Activated naive CD4-positive, alpha-beta T cell treated with anti-CD3 and anti-CD28 coated beads for 36 hours (primary cell): Measurements from ENCODE around the gene FRS3. TPM values are rescaled to one million over a fixed set of nuclear protein-coding genes. Genes with fewer than 3 reads are reported as not detected.

Source experiments
- CTCF ChIA-PET: fragments of 350-600 bp; sonication (Branson Sonifier 250); formaldehyde crosslinking; loops from one replicate; lab custom pipeline; 2021; ENCODE audit warnings: antibody characterized with exemption; lab: Charles Lee
- DNase-seq: peaks from one replicate; pipeline ENCODE4 v3.0.0-alpha.2; 2020
- H3K27ac Mint-ChIP-seq: one replicate; pipeline ENCODE4 v1.8.0; 2021; ENCODE audit warnings: mild to moderate bottlenecking, mixed read lengths
- H3K27me3 Mint-ChIP-seq: one replicate; pipeline ENCODE4 v1.8.0; 2021; ENCODE audit warnings: low read depth, mixed read lengths
- H3K36me3 Mint-ChIP-seq: one replicate; pipeline ENCODE4 v1.8.0; 2021; ENCODE audit warnings: low read depth, mixed read lengths
- H3K4me1 Mint-ChIP-seq: one replicate; pipeline ENCODE4 v1.8.0; 2021; ENCODE audit warnings: low read depth, mixed read lengths
- H3K4me3 Mint-ChIP-seq: one replicate; pipeline ENCODE4 v1.8.0; 2021; ENCODE audit warnings: mild to moderate bottlenecking, moderate library complexity, mixed read lengths
- H3K9me3 Mint-ChIP-seq: one replicate; pipeline ENCODE4 v1.8.0; 2021; ENCODE audit warnings: mixed read lengths
- intact Hi-C: fragments of 100-400 bp; cut with micrococcal nuclease; formaldehyde crosslinking; loops from one replicate; pipeline ENCODE4 v1.15.1; 2023
- total RNA-seq, 2 experiments: library from RNA; stranded (reverse); gene quantifications; one replicate each; pipeline ENCODE4 v1.2.3, GENCODE V29; 2021

The FRS3 gene
- total RNA-seq, 2 experiments from 2014 or later: 4.0 to 4.2 TPM

DNA sequence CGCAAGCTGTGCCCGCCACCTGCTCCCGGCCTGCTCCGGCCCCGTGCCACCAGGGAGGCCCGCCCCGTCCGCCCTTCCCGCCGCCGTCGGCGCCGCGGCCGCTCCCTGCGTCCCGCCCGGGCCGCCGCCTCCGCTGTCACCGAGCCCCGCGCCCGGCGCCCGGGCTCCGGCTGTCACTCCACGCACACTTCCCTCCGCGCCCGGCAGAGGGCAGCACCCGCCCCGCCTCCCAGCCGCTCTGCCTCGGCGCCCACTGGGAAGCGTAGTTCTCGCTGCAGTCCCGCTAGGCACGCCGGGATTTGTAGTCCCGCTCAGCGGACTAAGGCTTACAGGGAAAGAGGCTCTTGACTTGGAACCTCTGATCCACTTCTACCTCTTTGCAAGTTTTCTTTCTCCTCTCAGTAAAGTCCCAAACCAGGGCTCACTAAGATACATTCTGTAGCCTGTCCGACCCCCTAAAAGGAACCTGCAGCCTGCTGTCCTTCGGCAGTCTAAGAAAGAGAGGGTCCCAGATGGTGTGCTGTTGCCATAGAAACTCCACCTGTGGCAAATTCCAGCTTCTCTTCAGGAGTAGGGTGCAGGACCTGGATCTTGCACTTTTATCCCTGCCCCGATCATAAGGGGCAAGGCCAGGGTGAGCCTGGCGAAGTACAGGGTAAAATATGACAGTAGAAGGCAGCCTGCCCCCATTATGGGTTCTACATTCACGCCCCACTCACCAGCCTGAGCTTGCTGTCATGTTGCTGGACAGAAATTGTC, 44.1 kb downstream of the FRS3 start, which contains the start of gene TFEB:
TSS of gene TFEB (minus strand) at position 182 of the 759 bp plus-strand sequence. CDS start 44,395 bp downstream, outside the sequence.
- CTCF ChIA-PET: interaction anchor here (0.7 to 2.2 kb wide), 6 partner anchors 15 to 416 kb away, joined by 3 to 7 read pairs (median 3); partner anchors contain the start of gene TOMM6
- H3K4me1 Mint-ChIP-seq: peaks cover 21% of the 10 kb centered on the region
- no peak within 1 kb of the TSS for H3K27ac Mint-ChIP-seq
- H3K36me3 Mint-ChIP-seq: no peaks in the 10 kb centered on the region
- intact Hi-C loops: loop anchor here (1.0 to 5.0 kb wide), 7 partner anchors 29 to 827 kb away; partner anchors contain the start of genes PRICKLE4, TAF8, TOMM6 and UBR2
- H3K9me3 Mint-ChIP-seq: no peaks in the 10 kb centered on the region
- DNase-seq: peak; percentile 96
- no peaks in the 10 kb centered on the region for H3K27me3 Mint-ChIP-seq
- peak within 1 kb of the TSS; percentile 72 for H3K4me3 Mint-ChIP-seq

DNA sequence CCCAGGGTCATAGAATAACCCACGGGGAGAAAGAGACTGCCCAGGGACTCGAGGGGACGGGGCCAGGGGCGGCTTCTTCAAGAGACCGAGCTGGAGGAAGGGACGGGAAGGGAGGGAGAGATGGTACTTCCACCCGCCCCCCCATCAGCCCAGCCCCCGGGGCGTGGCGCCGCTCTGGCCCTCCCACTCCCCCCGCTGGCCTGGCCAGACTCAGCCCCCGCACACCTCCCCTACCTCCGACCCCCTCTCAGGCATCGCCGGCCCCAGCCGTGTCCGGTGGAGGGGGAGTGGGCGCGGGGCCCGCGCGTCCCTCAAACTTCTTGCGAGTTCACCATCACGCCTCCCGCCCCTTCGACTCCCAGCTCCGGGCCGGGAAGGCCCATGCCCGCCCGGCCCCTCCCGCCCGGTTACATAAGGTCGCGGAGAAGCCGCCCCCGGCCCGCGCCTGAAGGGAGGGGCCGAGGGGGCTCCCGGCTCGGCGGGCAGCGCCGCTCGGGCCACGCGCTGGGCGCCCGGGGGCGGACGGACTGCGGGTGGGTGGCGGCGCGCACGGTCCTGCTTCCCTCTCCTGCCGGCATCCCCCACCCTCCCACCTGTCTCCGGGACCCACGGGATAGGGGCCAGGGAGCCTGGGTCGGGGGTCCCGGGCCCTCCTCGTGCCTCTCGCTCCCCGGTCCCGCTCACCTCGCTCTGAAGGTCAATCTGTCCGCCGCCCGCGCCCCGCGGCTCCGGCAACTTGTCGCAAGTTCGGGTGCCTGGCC, 44.9 kb downstream of the FRS3 start:
- Mint-ChIP-seq H3K4me3 (peak overlapping the region; percentile 72), H3K4me1 (peaks cover 24% of the 10 kb centered on the region), H3K27me3 (no peaks in the 10 kb centered on the region), H3K9me3 (no peaks in the 10 kb centered on the region), H3K27ac (no peak overlapping the region), H3K36me3 (no peaks in the 10 kb centered on the region)
- CTCF ChIA-PET: interaction anchor here (0.6 to 2.3 kb wide), 10 partner anchors 11 to 520 kb away, joined by 3 to 18 read pairs (median 3); partner anchors contain the start of gene TOMM6
- intact Hi-C loops: loop anchor here (1.0 to 5.0 kb wide), 7 partner anchors 29 to 827 kb away; partner anchors contain the start of genes PRICKLE4, TAF8, TOMM6 and UBR2
- peak; percentile 64 for DNase-seq

DNA sequence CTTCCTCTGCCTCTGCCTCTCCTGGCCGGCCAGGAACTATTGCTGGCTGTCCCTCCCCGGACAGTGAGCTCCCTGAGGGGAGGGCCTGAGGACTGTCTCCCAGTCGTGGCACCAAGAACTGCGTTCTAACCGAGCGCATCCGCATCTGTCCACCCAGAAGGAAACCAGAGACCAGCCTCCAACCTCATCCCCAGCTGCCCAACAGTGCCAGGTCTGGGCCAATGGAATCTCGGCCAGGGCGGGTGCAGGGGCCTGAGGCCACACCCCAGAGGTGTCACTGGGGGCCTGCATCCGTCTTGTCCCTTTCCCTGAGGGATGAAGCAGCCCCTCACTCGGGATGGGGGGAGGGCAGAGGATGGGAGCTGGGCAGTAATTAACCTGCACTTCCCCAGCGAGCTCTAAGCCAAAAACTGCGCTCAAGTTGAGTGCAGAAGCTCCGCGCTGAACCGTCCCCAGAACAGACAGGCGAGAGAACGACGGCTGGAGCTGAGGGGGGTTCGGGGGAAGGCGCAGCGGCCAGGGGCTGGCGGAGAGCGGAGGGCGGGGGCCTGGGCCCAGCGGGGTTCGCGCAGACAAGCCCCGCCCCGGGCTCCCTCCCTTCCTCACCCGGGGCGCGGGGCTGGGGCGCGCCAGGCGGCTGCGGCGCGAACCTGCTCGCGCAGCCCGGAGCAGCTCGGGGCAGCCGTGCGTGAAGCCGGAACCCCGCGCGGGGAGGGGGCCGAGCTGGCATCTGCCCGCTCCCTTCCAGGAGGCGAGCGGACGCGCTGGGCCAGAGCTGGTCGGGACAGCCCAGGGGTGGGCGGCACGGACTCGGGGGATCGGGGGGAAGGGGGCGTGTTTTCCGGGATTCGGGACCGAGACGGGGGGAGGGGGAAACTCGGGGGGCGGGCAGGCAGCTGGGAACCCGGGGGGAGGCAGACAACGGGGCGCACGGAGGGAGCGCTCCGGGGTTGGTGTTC, 45.7 kb downstream of the FRS3 start:
- Mint-ChIP-seq H3K4me1 (peaks cover 24% of the 10 kb centered on the region), H3K36me3 (no peaks in the 10 kb centered on the region), H3K27ac (peak overlapping the region; percentile 46), H3K9me3 (no peaks in the 10 kb centered on the region), H3K4me3 (peak overlapping the region; percentile 79), H3K27me3 (no peaks in the 10 kb centered on the region)
- peak; percentile 52 for DNase-seq
- intact Hi-C loops: loop anchor here (2.0 kb wide), 3 partner anchors 51 to 661 kb away; partner anchors contain the start of genes NFYA, OARD1 and TREML2
- CTCF ChIA-PET: interaction anchor here (0.5 to 2.3 kb wide), 12 partner anchors 10 to 519 kb away, joined by 3 to 18 read pairs (median 4); partner anchors contain the start of gene TOMM6

DNA sequence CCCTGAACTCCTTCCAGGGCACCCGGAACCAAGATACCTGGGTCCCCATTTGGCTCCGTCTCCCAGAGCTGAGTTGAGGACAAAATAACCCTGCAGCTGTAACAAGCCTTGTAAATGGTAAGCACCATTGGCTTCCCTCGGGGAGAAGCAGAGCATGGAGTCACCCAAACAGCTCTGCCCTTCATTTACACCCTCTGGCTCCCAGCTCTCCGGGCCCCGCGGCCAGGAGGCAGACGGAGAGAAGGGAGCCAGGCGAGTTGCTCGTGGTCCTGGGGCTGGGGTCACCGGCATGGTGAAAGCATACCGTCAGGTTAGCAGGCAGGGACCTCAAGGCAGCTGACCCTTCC, 46.4 kb downstream of the FRS3 start:
- CTCF ChIA-PET: interaction anchor here (0.5 to 2.3 kb wide), 8 partner anchors 16 to 174 kb away, joined by 3 to 18 read pairs (median 6); partner anchors contain the start of gene TOMM6
- H3K27me3 Mint-ChIP-seq: no peaks in the 10 kb centered on the region
- intact Hi-C loops: loop anchor here (2.0 kb wide), 2 partner anchors 533 to 661 kb away; partner anchors contain the start of genes NFYA, OARD1 and TREML2
- H3K27ac Mint-ChIP-seq: peak overlapping the region; percentile 61
- no peak for DNase-seq
- H3K4me3 Mint-ChIP-seq: peak overlapping the region; percentile 79
- H3K36me3 Mint-ChIP-seq: no peaks in the 10 kb centered on the region
- H3K9me3 Mint-ChIP-seq: no peaks in the 10 kb centered on the region
- peaks cover 26% of the 10 kb centered on the region for H3K4me1 Mint-ChIP-seq

DNA sequence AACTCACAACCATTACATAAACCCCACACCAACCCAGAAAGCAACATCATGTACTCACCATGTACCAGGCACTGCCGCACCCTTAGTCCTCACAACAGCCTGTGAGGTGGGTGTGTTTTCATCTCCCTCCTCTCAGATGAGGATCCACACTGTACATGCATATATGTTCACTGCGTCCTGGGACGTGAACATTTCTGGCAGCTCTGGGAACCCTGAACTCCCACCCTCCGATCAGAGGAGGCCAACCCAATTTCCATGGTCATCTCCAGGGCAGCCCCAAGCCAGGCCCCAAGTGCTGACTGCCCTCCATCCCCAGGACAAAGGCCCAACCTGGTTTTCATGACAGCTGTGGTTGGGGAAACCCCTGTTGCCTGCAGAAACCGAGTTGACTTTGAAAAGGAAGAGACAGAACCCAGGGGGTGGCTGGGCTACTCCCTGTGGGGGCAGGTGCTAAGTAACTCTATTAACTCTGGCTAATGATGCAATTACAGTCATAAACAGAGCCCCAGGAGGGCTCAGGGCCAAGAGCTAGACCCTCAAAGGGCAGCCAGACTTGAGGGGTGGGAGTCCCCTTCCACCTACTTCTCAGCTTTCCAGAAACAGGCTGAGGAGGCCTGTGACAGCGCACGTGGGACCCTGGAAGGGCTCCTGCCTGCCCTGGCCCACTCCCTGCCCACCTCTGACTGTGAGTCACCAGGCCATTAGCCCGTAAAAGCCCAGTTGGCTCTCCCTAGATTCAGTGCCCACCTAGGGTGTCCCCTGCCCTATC, 46.9 kb downstream of the FRS3 start:
- Mint-ChIP-seq H3K9me3 (no peaks in the 10 kb centered on the region), H3K4me3 (peak overlapping the region; percentile 79), H3K27me3 (no peaks in the 10 kb centered on the region), H3K4me1 (peaks cover 26% of the 10 kb centered on the region), H3K27ac (peak overlapping the region; percentile 61), H3K36me3 (no peaks in the 10 kb centered on the region)
- DNase-seq: peak; percentile 74
- CTCF ChIA-PET: interaction anchor here (0.5 to 2.3 kb wide), 7 partner anchors 15 to 173 kb away, joined by 3 to 18 read pairs (median 6); partner anchors contain the start of gene TOMM6
- intact Hi-C loops: loop anchor here (1.0 to 2.0 kb wide), 3 partner anchors 25 to 660 kb away; partner anchors contain the start of genes NFYA, OARD1 and TREML2

DNA sequence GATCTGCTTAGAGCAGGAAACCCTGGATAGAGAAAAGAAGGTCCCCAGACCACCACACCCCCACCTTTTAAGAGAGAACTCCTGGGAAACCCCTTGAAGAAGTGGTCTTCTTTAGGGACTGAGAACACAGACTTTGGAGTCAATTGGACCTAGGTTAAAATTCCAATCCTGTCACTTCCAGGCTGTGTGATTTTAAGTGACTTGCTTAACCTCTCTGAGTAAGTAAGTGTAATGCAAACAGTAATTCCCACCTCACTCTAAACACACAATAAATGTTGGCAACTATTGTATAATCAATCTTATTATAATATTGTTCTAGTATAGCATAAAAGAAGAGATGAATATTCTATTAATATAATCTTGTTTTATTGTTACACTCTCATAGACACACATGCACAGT, 47.6 kb downstream of the FRS3 start:
- H3K36me3 Mint-ChIP-seq: no peaks in the 10 kb centered on the region
- H3K4me1 Mint-ChIP-seq: peaks cover 27% of the 10 kb centered on the region
- no peak overlapping the region for H3K4me3 Mint-ChIP-seq
- no peak for DNase-seq
- no peaks in the 10 kb centered on the region for H3K9me3 Mint-ChIP-seq
- intact Hi-C loops: loop anchor here (1.0 to 2.0 kb wide), 3 partner anchors 25 to 659 kb away; partner anchors contain the start of genes NFYA, OARD1 and TREML2
- no peak overlapping the region for H3K27ac Mint-ChIP-seq
- H3K27me3 Mint-ChIP-seq: no peaks in the 10 kb centered on the region
- CTCF ChIA-PET: interaction anchor here (1.1 kb wide), 1 partner anchor 49 kb away, joined by 3 read pairs; no protein-coding TSS in a partner anchor

DNA sequence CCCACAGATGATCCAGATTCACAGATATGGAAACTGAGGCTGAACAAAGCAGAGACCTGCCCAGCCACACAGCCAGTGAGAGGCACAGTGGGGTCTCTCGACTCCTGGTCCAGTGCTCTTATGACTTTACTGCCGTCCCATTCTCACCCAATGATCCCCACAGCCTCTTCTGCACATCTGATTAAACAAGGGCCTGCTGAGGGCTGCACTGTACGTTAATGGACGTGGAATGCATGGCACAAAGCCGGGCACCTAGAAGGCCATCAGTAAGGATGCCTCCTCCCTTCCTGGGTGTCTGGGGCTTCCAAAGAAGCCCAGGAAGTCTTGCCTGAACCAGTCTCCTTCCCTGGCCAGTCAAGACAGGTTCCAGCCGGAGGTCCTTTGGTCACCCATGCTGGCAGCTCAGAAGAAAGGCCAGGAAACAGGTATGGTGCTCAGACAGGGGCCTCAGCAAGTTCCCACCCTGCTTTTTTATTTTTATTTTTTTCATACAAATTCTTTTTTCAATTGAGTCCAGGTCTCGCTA, 48.1 kb downstream of the FRS3 start:
- H3K27me3 Mint-ChIP-seq: no peaks in the 10 kb centered on the region
- CTCF ChIA-PET: interaction anchor here (1.1 kb wide), 1 partner anchor 49 kb away, joined by 3 read pairs; no protein-coding TSS in a partner anchor
- intact Hi-C loops: loop anchor here (1.0 to 2.0 kb wide), 3 partner anchors 24 to 659 kb away; partner anchors contain the start of genes NFYA, OARD1 and TREML2
- DNase-seq: no peak
- H3K9me3 Mint-ChIP-seq: no peaks in the 10 kb centered on the region
- H3K4me1 Mint-ChIP-seq: peaks cover 31% of the 10 kb centered on the region
- no peak overlapping the region for H3K27ac Mint-ChIP-seq
- no peaks in the 10 kb centered on the region for H3K36me3 Mint-ChIP-seq
- H3K4me3 Mint-ChIP-seq: no peak overlapping the region

DNA sequence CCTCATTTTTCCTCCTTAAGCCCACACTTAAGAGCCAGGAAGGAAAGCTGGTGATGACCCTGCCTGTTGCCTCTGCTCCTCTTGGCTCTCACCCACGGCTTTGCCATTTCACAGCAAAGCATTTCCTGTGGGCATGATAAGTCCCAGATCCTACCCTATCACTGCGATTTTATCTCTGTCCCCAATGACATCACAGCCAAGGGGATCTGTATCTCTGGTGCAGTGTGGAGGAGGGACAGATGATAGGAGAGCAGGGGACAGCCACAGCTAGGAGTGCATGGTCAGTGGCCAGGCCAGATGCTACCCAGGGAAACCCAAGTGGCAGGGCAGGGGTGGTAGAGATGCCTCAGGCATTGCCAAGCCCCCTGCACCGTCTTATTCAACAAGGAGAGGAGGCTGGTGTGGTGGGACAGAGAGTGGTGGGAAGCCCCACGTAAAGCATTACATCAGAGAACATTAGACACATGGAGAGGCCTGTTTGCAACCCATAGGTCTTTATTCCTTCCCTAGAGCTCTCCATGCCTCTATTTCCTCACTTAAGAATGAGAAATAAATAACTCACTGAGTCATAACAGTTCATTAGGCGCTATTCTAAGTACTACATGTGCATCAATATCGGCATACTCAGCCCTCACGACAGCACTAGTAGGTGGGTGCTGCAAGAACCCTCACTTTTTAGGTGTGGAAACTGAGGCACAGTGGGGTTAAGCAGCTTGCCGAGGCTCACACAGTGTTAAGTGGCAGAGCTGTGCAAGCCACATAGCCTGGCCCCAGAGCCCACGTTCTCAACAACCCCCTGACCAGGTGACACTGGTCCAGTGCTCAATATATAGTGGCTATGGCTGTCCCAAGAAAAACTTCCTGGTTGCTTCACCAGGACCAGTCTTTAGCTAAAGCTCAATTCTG, 48.9 kb downstream of the FRS3 start:
- Mint-ChIP-seq H3K4me3 (no peak overlapping the region), H3K4me1 (peaks cover 31% of the 10 kb centered on the region), H3K27me3 (no peaks in the 10 kb centered on the region), H3K9me3 (no peaks in the 10 kb centered on the region), H3K27ac (no peak overlapping the region), H3K36me3 (no peaks in the 10 kb centered on the region)
- CTCF ChIA-PET: no interaction called here
- no peak for DNase-seq
- intact Hi-C loops: no loop called here

DNA sequence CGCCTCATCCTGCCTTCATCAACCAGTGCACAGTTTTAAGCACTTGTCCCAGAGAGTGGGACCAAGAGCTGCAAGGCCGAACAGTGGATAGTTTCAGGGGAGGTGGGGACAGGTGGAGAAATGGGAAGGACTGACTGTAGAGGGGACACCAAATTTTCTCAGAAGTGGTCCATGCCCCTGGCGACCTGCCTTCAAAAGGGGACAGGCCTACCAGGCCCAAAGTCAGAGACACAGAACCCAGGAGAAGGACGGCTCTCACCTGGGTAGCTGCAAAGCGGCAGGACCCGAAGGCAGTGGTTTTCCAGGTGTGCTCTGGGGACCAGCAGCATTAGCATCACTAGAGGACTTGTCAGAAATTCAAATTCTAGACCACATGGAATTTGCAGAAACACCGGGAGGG, 50.1 kb downstream of the FRS3 start:
- CTCF ChIA-PET: no interaction called here
- no peak overlapping the region for H3K4me3 Mint-ChIP-seq
- intact Hi-C loops: no loop called here

More for the DNA sequence above, 50.1 kb downstream of the FRS3 start:
- H3K27ac Mint-ChIP-seq: no peak overlapping the region
- no peaks in the 10 kb centered on the region for H3K27me3 Mint-ChIP-seq
- DNase-seq: no peak
- no peaks in the 10 kb centered on the region for H3K9me3 Mint-ChIP-seq
- peaks cover 31% of the 10 kb centered on the region for H3K4me1 Mint-ChIP-seq
- no peaks in the 10 kb centered on the region for H3K36me3 Mint-ChIP-seq
